ENCODE measurements around the gene ZCCHC24. TPM values are rescaled to one million over a fixed set of nuclear protein-coding genes. Genes with fewer than 3 reads are reported as not detected.

The ZCCHC24 gene
- total RNA-seq (10 to 100 TPM in 8 of 9 donors, 1 to 10 TPM in 1; 5.8 to 49.0 (median 27.6) TPM), polyA plus RNA-seq (10 to 100 TPM in 2 of 3 donors, 1 to 10 TPM in 1; 8.7 to 19.9 (median 12.9) TPM)
- long read RNA-seq, donor 1, full-length matches to known transcripts: 2 of 2 reads
- long read RNA-seq, donor 1, partial matches to known transcripts: 0 of 2 reads
- long read RNA-seq, donor 1, other reads (novel, unspliced or antisense): 0 of 2 reads
- long read RNA-seq, donor 2, full-length matches to known transcripts: 3 of 3 reads
- long read RNA-seq, donor 2, partial matches to known transcripts: 0 of 3 reads
- long read RNA-seq, donor 2, other reads (novel, unspliced or antisense): 0 of 3 reads
- long read RNA-seq, donor 3: 0 reads
- long read RNA-seq, donor 4, partial matches to known transcripts: 0 of 5 reads
- long read RNA-seq, donor 4, other reads (novel, unspliced or antisense): 5 of 5 reads
- long read RNA-seq, donor 5, full-length matches to known transcripts: 28 of 48 reads
- long read RNA-seq, donor 5, partial matches to known transcripts: 1 of 48 reads
- long read RNA-seq, donor 5, other reads (novel, unspliced or antisense): 19 of 48 reads
- long read RNA-seq, donor 6, partial matches to known transcripts: 0 of 5 reads
- long read RNA-seq, donor 6, other reads (novel, unspliced or antisense): 5 of 5 reads
- long read RNA-seq, donor 7, full-length matches to known transcripts: 2 of 2 reads
- long read RNA-seq, donor 7, partial matches to known transcripts: 0 of 2 reads
- long read RNA-seq, donor 7, other reads (novel, unspliced or antisense): 0 of 2 reads
- long read RNA-seq, donor 8, full-length matches to known transcripts: 6 of 6 reads
- long read RNA-seq, donor 8, partial matches to known transcripts: 0 of 6 reads
- long read RNA-seq, donor 8, other reads (novel, unspliced or antisense): 0 of 6 reads
- long read RNA-seq, donor 9: 0 reads
- long read RNA-seq, donor 10, full-length matches to known transcripts: 2 of 2 reads
- long read RNA-seq, donor 10, partial matches to known transcripts: 0 of 2 reads
- long read RNA-seq, donor 10, other reads (novel, unspliced or antisense): 0 of 2 reads

DNA sequence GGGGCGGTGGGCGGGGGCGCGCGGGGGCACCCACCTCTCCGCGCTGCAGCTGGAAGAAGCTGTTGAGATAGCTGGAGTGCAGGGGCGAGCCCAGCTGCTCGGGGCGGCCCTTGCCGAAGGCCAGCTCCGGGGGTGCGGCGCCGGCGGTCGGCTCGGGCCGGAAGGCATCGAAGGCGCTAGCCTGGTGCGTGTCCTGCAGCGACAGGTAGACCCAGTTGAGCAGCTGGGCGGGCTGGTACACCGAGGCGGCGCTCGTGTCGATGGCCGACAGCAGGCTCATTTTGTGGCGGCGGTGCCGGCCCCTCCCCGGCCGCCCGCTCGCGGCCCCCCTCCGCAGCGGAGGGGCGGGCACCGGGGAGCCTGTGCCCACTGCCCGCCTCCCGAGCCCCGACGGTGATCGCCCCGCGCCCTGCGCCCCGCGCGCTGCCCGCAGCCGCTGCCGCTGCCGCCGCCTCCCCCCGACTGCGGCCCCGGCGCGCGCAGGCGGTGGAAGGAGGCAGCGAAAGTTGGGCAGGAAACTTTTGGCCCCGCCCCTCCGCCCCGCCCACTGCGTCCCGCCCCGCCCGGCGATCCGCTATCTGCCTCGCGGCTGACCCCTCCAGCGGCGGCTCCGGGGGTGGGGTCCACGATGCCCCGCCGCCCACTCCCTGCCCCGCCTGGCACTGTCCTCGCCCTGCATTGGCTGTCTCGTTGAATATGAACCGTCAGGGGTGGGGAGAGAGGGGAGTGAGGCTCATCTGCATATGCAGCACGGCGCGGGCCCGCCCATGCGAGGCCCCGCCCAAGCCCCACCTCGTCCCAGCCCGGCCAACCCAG, at the start of gene ZCCHC24:
TSS of gene ZCCHC24 (minus strand) at position 464 of the 816 bp plus-strand sequence. CDS start at position 280, 184 bp downstream.
- no peaks in the 10 kb centered on the region for H3K36me3 ChIP-seq (replicated peaks in 1 of 2)
- intact Hi-C loops (cut with DNase I): no loop called here
- peak; percentile 83 to 94 for TF ChIP-seq POLR2A (IDR thresholded peaks at IDR 0.05)
- TF ChIP-seq, protein P1, sequence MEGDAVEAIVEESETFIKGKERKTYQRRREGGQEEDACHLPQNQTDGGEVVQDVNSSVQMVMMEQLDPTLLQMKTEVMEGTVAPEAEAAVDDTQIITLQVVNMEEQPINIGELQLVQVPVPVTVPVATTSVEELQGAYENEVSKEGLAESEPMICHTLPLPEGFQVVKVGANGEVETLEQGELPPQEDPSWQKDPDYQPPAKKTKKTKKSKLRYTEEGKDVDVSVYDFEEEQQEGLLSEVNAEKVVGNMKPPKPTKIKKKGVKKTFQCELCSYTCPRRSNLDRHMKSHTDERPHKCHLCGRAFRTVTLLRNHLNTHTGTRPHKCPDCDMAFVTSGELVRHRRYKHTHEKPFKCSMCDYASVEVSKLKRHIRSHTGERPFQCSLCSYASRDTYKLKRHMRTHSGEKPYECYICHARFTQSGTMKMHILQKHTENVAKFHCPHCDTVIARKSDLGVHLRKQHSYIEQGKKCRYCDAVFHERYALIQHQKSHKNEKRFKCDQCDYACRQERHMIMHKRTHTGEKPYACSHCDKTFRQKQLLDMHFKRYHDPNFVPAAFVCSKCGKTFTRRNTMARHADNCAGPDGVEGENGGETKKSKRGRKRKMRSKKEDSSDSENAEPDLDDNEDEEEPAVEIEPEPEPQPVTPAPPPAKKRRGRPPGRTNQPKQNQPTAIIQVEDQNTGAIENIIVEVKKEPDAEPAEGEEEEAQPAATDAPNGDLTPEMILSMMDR (IDR thresholded peaks at IDR 0.05): peak in 2 of 6 experiments; percentile 4 to 32
- WGBS, 4 donors: 0 to 1% (median 1%) methylated on average over 17 to 94 of the region's 95 CpGs; no CpG with 5 or more reads in 1 of the 4 donors
- no peaks in the 10 kb centered on the region for H3K27me3 ChIP-seq
- H3K9me3 ChIP-seq (replicated peaks in 1 of 3): no peaks in the 10 kb centered on the region
- H3K27ac ChIP-seq: peak within 1 kb of the TSS; percentile 75 to 97 (median 82)
- H3K4me3 ChIP-seq: peak within 1 kb of the TSS; percentile 22 to 84 (median 36)
- H3K4me1 ChIP-seq (replicated peaks in 1 of 2): peaks cover 0 to 20% of the 10 kb centered on the region in 2 donors
- DNase-seq: peak; percentile 98 to 100 (median 99)

- Histone ChIP-seq H3K36me3 (replicated peaks in 1 of 2) (no peaks in the 10 kb centered on the region), H3K27ac (no peak overlapping the region), H3K4me1 (replicated peaks in 1 of 2) (no peaks in the 10 kb centered on the region), H3K27me3 (no peaks in the 10 kb centered on the region), H3K9me3 (replicated peaks in 1 of 3) (no peaks in the 10 kb centered on the region), H3K4me3 (no peak overlapping the region)
- no peak for TF ChIP-seq POLR2A (IDR thresholded peaks at IDR 0.05)
- TF ChIP-seq, protein P1 (IDR thresholded peaks at IDR 0.05): no peak
- DNase-seq: no peak
- intact Hi-C loops (cut with DNase I): loop anchor here (5.0 to 10.0 kb wide), 2 partner anchors 117 to 119 kb away; no protein-coding TSS in a partner anchor
- WGBS, 4 donors: 71 to 100% (median 84%) methylated on average over 1 of the region's 1 CpG
Observed at GRCh38 chr10:79493806-79494205, 48.4 kb upstream of the ZCCHC24 start.

DNA sequence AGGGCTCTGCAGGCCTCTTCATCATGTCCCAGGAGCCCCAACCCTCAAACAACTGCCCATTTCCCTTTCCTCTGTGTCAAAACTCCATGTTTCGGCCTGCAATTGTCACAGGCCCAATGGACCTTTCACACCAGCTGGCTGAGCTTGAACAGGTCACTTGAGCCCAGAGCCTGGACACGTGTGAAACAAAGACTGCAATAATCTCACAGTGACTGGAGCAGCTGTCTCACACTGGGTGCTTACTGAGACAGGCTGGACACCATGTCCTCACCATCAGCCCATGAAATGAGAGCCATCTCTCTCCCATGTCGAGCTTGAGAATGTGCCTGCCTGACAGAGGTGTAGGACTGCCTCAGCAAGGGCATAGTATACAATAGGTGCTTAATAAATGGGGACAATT, 47.4 kb upstream of the ZCCHC24 start:
- peaks cover 0 to 3% of the 10 kb centered on the region in 2 donors for H3K4me1 ChIP-seq (replicated peaks in 1 of 2)
- no peak overlapping the region for H3K27ac ChIP-seq
- H3K4me3 ChIP-seq: no peak overlapping the region
- DNase-seq: no peak
- no peaks in the 10 kb centered on the region for H3K9me3 ChIP-seq (replicated peaks in 1 of 3)
- H3K36me3 ChIP-seq (replicated peaks in 1 of 2): no peaks in the 10 kb centered on the region
- intact Hi-C loops (cut with DNase I): loop anchor here (5.0 to 10.0 kb wide), 2 partner anchors 116 to 118 kb away; no protein-coding TSS in a partner anchor
- TF ChIP-seq POLR2A (IDR thresholded peaks at IDR 0.05): no peak
- TF ChIP-seq, protein P1 (IDR thresholded peaks at IDR 0.05): no peak
- 79 to 92% (median 82%) methylated on average over 3 of the region's 3 CpGs for WGBS, 4 donors
- no peaks in the 10 kb centered on the region for H3K27me3 ChIP-seq
